GM18507 (cell line): ENCODE measurements around the gene TMEM63B.
"Not testable (repeated sequence)": the region's sequence is repeated elsewhere in the genome, so short reads cannot be mapped to it uniquely, and the experiment has no call there.

Experiments
- DNase-seq: peaks from one replicate; pipeline ENCODE4 v3.0.0; 2011; ENCODE audit warnings: low read depth; ENCODE audit not compliant: insufficient read length; ENCODE audit errors: extremely low spot score
- FAIRE-seq: peaks from 2 replicates; lab custom pipeline; 2011; peaks lifted over from hg19 to GRCh38; lab: Jason Lieb, UNC

The TMEM63B gene

DNA sequence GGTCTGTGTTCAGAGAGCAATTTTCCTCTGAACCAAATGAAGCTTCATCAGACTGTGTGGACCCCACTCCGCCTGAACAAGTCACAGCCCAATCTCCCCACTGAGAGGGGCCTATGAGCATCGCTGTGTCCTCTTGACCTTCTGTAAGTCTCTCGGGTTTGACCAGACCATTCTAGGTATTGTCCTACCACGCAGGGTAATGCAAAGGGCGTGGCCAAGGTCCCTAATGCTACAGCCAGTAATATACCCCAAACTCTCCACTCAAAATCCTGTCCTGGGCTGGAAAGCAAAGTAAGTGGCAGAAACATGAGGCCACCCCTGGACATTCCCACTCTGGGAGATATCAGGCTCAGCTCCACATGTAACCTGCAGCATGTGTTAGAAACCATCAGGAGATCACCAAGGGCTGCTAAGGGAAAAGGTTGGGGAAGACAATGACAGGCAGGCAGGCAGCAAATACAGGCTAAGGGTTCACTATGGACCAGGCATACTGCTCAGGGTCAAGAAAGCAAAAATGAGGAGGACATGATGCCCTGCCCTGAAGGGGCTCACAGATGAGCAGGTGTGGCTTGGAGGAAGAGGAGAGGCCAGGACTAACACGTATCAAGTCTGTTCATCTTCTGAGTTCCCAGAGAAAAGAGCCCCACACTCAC, 33.5 kb upstream of the TMEM63B start:
- DNase-seq (no peak), FAIRE-seq (no peak)

DNA sequence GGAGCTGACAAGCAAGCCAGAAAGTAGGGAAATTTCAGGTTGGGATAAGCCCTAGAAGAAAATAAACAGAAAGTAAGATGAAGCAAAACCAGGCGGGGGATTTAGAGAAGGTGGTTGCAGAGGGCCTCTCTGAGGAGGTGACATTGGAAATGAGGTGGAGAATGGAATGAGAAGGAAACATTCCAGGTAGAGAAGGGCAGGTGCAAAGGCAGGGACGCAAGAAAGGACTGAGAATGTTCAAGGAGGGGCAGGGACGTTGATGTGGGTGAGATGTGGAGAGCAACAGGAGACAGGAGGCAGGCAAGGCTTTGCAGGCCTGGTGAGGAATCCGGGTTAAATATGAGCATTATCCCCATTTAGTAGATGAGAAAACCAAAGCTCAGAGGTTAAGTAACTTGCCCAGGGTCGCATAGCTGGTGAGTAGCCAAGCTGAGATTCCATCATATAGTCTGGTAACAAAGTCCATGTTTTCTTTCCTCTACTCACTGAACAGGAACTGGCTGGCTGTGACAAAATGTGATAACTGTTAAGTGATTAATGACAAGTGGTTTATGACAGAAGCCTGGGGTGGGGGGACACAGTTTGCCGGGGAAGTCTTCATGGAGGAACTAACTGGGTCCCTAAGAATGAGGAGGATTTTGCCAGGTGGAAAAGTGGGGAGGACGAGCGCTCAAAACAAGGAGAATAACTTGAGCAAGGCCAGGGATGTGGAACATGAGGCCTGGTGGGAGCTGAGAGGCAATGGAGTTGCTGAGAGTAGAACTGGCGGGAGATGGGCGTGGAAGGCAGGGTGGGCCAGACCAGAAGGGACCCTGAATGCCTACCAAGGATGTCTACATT, 32.7 kb upstream of the TMEM63B start:
- no peak for DNase-seq
- FAIRE-seq: no peak

DNA sequence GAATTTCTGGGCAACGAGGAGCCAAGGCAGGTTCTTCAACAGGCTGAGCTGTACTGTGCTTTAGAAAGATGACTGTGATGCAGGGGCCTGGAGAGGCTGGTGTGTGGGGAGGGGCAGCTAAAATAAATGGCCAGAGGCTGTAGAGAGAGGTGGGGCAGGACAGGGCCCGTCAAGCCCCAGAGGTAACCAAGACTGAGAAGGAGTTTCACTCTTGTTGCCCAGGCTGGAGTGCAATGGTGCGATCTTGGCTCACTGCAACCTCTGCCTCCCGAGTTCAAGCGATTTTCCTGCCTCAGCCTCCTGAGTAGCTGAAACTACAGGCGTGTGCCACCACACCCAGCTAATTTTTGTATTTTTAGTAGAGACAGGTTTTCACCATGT, 32.1 kb upstream of the TMEM63B start:
- FAIRE-seq, DNase-seq: not testable (repeated sequence)

DNA sequence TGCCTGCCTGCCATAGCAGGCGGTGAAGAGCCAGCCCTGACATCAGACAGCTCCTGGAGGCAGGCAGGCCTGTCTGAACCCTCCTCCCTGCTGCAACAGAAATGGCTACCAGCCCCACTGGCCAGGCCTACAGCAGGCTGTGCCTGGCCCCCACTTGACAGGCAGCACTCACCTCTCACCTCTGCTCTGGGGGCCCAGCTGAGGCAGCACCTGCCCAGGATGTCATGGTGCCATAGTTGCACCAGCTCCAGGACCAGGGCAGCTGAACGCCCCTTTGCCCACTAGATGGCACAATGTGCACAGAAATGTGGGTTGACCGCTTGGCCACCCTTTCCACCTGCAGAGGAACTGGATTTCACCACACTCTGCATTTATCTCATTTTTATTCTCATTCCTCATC, 30.7 kb upstream of the TMEM63B start:
- DNase-seq (peak; percentile 76), FAIRE-seq (peak; percentile 50)

DNA sequence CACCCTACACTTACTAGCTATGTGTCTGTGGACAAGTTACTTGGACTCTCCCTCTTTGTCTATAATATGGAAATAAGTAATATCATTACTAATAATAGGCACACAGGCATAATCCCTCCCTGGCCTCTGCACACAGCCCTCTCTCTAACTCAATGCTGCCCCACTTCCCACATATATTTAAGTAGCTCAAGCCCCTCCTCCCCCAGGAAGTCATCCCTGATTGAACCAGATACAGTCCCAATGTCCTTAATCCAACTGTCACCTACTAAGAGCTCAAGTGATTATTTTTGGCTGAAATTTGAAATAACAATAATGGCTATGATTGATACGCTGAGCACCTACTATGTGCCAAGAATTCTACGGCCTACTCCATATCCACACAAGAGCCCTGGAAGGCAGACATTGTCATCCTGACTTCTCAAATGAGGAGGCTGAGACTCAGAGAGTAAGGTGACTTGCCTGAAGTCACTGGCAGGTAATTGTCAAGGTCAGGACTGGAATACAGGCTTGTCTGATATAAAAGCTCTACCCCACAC, 29.5 kb upstream of the TMEM63B start:
- no peak for FAIRE-seq
- no peak for DNase-seq

DNA sequence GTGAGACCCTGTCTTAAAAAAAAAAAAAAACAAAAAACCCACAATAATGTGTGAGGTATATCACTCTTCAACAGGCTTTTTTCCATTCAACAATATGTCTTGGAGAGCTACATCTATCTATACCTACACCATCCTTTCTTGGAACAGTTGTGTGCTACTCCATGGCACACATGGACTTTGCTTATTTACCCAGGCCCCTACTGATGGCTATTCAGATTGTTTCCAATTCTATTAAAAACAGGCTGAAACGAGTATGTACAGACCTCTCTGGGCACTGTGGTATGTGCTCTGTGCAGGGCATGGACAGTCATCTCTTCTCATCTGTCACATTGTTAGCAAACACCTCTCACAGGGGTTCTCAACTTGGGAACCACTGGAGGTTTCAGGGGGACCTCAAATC, 28.2 kb upstream of the TMEM63B start:
- no peak for FAIRE-seq
- DNase-seq: no peak

DNA sequence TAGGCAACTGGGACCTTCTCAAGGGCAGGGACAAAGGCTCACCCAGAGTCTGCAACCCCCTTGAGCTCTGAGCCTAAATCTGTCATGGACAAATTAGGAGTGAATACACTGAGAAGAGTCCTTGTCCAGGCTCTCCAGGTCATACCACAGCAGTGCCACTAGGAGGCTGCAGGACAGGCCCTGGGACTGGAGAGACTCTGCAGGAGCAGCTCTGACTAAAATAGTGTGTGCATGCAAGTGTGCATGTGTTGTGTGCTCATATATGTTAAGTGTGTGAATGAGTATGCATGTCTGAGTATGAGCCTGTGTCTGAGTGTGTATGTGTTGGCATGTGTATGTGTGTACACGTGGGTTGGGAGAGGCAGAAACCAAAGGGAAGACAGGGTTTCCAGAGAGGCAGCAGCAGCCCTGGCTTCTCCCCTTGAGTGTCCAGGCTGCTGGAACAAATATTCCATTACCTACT, 27.2 kb upstream of the TMEM63B start:
- FAIRE-seq: no peak
- no peak for DNase-seq

DNA sequence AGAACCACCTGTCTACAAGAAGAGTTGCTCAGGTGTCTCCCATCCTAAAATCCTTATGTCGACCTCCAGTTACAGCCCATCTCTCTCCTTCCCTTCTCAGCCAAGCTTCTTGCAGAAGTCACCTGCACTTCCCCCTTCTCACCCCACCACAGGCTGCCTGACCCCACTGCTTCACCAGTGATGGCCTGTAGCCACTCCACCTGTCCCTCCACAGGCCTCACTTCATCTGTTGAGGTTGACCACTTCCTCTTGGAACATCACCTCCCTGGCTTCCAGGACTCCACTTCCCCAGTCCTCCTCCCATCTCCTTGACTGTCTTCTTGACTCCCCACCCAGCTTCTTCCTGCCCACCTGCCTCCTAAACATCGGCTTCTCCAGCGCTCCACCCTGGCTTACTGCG, 25.5 kb upstream of the TMEM63B start:
- FAIRE-seq (no peak), DNase-seq (no peak)

DNA sequence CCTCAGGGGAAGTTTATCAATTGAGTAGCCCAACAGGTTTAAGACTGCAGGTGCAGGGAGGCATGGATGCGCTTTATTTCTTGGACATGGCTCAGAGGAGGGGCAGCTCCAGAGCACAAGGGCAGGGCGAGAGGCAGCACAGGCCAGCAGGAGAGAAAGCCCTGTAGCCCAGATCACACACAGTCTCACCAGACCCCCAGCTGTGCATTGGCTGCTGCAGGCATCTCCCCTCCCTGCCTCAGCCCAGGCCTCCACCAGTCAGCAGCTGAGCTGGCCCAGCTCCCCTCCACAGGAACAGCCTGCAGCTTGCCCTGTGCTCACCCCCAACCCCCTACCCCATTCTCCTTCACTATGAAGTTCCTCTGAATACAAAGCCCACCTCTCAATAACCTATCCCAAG, 24.8 kb upstream of the TMEM63B start:
- no peak for DNase-seq

DNA sequence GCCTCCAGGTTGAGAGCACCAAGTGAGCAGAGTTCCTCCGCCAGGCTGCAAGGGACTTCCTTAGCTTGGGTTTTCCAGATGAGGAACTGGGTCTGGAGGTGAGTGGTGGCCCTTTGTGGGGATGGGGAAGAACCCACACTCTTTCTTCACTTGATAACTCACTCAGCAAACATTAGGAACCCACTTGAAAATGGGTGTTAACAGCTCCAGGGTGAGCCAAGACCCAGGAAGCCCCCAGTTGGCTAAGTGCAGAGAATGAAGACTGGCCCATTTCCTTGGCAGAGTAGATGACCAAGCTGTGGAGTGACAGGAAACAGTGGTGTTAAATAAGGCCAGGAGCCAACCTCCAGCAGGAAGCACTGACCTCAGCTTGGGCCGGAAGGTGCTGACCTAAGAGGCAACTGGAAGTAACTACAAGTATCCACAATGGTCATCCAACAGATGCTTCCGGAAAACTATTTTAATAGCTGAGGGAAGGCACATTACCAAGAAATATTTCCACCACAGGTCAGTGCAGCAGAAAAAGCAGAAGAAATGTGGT, 22.8 kb upstream of the TMEM63B start:
- FAIRE-seq (no peak), DNase-seq (no peak)

More for the DNA sequence above, 24.8 kb upstream of the TMEM63B start:
- FAIRE-seq: no peak

DNA sequence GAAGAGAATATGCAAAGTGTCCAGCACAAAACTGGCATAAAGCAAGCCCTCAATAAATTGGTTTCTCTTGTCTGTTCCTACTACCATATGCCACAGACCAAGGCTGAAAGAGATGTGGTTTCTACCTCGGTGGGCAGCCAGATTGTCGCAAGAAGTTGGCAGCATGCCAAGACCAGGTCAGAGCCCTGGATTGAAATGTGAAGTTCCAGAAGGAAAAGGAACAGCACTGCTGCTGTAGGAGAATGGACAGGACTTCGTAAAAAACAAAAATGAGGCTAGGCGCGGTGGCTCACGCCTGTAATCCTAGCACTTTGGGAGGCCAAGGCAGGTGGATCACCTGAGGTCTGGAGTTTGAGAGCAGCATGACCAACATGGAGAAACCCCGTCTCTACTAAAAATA, 22.2 kb upstream of the TMEM63B start:
- DNase-seq: no peak
- no peak for FAIRE-seq

DNA sequence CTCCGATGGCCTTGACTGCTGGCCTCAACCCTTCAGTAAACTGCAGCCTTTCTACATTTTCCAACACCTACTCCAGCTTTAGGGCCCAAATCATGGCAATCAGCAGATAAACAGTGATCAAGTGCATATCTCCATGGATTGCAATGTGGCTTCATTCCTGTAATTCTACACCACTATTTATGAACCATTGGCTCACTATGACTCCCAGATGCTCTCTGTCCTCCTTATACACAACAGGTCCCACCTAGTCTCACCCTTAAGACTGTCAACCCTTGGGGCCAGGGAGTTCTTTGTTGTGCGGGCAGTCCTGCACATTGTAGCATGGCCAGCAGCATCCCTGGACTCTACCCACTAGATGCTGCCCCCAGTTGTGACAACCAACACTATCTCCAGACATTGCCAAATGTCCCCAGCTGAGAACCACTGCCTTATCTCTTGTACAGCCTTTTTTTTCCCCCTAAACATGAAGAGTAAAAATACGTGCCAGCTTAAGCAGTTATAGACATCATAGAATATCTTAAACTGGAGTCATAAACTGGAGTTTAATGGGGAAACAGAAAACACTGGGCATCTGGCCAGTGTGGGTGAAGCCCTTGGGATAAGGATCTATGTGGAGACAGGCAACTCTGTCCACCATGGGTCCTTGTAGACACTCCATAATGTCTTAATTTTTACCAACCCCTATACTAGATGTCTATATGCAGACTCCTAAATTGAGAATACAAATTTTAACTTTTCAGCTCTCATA, 21.2 kb upstream of the TMEM63B start:
- FAIRE-seq: no peak
- no peak for DNase-seq

DNA sequence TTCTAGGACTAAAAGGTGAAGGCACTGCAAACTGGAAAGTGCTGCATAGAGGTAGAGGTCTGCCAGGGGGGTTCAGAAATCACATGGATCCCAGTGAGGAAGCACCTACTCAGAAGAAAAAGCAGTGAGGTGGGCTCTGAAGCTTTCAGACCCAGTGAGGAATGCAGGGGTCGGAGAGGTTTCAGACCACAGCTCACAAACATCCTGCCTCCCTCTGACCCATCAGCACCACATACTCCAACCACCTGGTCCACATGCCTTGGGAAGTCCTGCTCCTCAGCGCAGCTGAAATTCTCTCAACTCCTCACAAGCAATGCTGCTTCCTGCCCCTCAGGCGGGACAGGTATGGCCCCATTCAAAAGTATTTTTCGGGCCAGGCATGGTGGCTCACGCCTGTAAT, 20.3 kb upstream of the TMEM63B start:
- DNase-seq (no peak), FAIRE-seq (no peak)

DNA sequence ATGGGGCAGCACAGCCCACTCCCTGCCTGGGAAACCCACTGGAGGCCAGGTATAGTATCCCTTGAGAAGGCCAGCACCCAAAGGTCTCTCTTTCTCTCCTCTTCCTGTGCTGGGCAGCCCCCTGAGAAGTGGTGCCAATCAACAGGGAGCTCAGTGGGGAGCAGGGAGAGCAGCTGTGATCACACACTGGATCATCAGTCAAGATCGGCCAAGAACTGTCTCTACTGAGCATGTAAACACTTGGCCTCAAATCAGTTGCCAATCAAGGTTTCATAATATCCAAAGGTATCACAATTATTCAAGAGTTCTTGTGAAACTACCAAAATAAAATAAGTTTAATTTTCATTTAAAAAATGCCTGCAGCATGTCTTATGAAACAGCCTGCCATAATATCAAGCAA, 18.9 kb upstream of the TMEM63B start:
- FAIRE-seq (no peak), DNase-seq (no peak)

DNA sequence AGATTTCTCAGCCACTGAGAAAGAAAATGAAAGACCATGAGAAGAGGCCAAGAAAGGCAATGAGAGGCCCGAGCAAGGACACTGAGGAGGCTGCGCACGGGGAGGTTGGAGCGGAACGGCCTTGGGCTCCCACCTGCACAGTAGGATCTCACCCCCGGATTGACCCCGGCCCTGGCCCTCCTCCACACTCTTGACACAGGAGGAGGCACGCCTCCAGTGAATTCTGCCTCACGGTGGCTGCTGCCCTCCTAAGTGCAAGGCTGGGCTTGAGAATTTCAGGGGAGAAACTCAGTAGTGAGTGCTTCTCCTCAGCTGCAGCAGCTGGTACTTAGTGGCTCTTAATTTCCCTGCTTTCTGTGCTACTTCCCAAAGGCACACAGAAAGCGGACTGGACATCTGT, 18.1 kb upstream of the TMEM63B start:
- DNase-seq (no peak), FAIRE-seq (no peak)

DNA sequence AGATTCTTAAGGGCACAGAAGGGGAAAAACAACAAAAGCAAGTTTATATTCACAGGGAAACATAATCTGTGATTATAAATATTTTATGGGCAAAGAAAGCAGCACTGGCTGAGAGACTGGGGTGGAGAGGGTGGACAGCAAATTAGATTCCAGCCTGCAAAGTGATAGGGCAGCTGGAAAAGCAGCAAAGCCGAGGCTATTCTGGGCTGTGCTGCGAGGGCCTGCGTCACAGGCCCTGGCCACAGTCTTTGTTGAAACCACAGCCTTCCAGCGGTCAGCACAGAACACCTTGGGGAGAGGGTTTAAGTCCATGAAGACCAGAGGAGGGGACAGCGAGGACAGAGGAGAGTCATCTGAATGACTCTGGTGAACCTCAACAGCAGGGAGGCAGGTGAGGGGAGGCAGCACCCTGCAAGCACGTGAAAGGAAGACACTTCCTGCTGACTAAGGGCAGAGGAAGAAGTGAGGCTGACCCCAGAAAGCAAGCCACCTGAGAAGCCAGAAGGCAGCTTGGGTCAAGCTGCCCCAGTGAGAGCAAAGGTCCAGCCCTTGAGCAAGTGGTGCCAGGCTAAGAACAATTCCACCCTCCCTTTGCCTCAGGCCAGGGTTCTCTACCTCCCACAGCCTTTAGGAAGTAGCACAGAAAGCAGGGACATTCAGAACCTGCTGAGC, 17.2 kb upstream of the TMEM63B start:
- no peak for FAIRE-seq
- DNase-seq: no peak

DNA sequence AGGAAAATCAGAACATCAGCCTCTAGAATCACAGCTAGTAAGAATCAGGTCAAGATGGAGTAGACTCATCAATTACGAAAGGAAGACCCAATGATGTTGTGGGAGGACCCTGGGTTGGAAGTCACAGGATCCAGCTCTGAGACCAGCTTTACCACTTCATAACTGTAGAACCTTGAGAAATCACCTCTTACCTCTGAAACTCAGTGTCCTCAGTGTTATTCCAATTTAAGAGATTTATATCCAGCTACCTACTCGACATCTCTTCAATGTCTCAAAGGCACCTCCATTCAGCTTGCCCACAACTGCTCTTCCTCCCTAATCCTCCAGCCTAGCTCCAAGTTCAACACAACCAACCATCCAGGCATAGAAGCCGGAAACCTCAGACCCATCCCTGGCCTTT, 16.4 kb upstream of the TMEM63B start:
- DNase-seq: no peak
- no peak for FAIRE-seq

DNA sequence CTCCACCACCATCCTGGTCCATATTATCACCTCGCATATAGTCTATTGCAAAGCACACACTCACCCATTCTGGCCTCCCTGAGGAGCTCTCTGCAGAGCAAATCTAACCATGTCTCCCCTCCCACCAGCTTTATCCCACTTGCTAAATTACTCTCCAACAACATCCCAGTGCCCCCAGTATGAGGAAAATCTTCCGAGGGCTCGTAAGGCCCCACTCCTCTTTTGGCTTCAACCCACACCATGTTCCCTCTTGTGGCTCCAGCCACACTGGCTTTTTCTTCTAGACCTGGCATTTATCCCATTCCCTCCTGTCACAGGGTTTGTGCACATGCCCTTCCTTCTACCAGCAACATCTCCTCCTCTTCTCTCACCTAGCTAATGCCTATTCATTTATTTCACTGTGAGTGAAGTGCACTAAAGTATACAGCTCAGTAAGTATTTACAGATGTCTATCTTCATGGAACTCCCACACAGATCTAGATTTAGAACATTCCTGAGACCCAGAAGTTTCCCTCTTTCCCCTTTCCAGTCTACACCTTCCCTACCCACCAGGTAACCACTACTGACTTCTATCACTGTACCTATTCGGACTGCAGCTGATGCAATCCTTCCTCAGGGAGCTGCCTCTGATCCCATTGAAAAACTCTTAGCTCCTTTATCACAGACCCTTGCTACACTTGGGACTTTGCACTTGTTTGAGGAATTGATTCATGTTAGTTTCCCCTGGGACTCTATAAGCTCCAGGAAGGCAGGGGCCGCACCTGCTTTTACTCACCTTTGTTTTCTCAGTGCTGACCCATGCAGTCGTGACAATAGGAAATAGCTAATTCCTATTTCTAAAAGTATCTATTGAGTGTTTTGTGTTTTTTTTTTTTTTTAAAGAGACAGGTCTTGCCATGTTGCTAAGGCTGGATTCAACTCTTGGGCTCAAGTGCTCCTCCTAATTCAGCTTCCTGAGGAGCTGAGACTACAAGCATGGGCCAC, 15.6 kb upstream of the TMEM63B start:
- no peak for FAIRE-seq

More for the DNA sequence above, 15.6 kb upstream of the TMEM63B start:
- DNase-seq: no peak
